ENCODE measurements around the gene CACNA1H. TPM values are rescaled to one million over a fixed set of nuclear protein-coding genes. Genes with fewer than 3 reads are reported as not detected.

CACNA1H gene
- total RNA-seq, 2 experiments from 2014 or later = 0.37 to 1.3 TPM

- H3K4me1 Mint-ChIP-seq = no peaks in the 10 kb centered on the region
- CTCF ChIA-PET = no interaction called here
- no peaks in the 10 kb centered on the region for H3K9me3 Mint-ChIP-seq (ENCODE audit: low read depth)
- H3K27me3 Mint-ChIP-seq = no peaks in the 10 kb centered on the region
- H3K27ac Mint-ChIP-seq = no peak overlapping the region
- no peak overlapping the region for H3K4me3 Mint-ChIP-seq
- DNase-seq = no peak
- no peak for ATAC-seq
- no peaks in the 10 kb centered on the region for H3K36me3 Mint-ChIP-seq
Measured at GRCh38 chr16:1117176-1117900, 35.6 kb upstream of the CACNA1H start.

- H3K36me3 Mint-ChIP-seq = no peaks in the 10 kb centered on the region
- H3K9me3 Mint-ChIP-seq (ENCODE audit: low read depth) = no peaks in the 10 kb centered on the region
- ATAC-seq = no peak
- no peaks in the 10 kb centered on the region for H3K4me1 Mint-ChIP-seq
- H3K27me3 Mint-ChIP-seq = no peaks in the 10 kb centered on the region
- H3K4me3 Mint-ChIP-seq = no peak overlapping the region
- no peak for DNase-seq
- H3K27ac Mint-ChIP-seq = no peak overlapping the region
- CTCF ChIA-PET = no interaction called here
Measured at GRCh38 chr16:1117926-1118325, 35.0 kb upstream of the CACNA1H start.

GRCh38 chr16:1119129-1119528 lies 33.8 kb upstream of the CACNA1H start:
- H3K4me1 Mint-ChIP-seq = no peaks in the 10 kb centered on the region
- no peak for ATAC-seq
- H3K27ac Mint-ChIP-seq = no peak overlapping the region
- no peaks in the 10 kb centered on the region for H3K27me3 Mint-ChIP-seq
- DNase-seq = no peak
- no peaks in the 10 kb centered on the region for H3K36me3 Mint-ChIP-seq
- H3K9me3 Mint-ChIP-seq (ENCODE audit: low read depth) = no peaks in the 10 kb centered on the region
- CTCF ChIA-PET = no interaction called here
- no peak overlapping the region for H3K4me3 Mint-ChIP-seq

- Mint-ChIP-seq H3K4me1 (no peaks in the 10 kb centered on the region), H3K9me3 (ENCODE audit: low read depth) (no peaks in the 10 kb centered on the region), H3K27ac (no peak overlapping the region), H3K27me3 (no peaks in the 10 kb centered on the region), H3K36me3 (no peaks in the 10 kb centered on the region), H3K4me3 (no peak overlapping the region)
- CTCF ChIA-PET = no interaction called here
- DNase-seq = no peak
- no peak for ATAC-seq
Measured at GRCh38 chr16:1119766-1120576, 32.9 kb upstream of the CACNA1H start.

GRCh38 chr16:1120577-1120941 lies 32.3 kb upstream of the CACNA1H start:
- Mint-ChIP-seq H3K9me3 (ENCODE audit: low read depth) (no peaks in the 10 kb centered on the region), H3K4me3 (no peak overlapping the region), H3K27ac (no peak overlapping the region), H3K27me3 (no peaks in the 10 kb centered on the region), H3K4me1 (no peaks in the 10 kb centered on the region), H3K36me3 (no peaks in the 10 kb centered on the region)
- ATAC-seq = no peak
- DNase-seq = no peak
- CTCF ChIA-PET = no interaction called here

GRCh38 chr16:1121009-1121408 lies 31.9 kb upstream of the CACNA1H start:
- Mint-ChIP-seq H3K9me3 (ENCODE audit: low read depth) (no peaks in the 10 kb centered on the region), H3K27me3 (no peaks in the 10 kb centered on the region), H3K27ac (no peak overlapping the region), H3K4me1 (no peaks in the 10 kb centered on the region), H3K4me3 (no peak overlapping the region), H3K36me3 (no peaks in the 10 kb centered on the region)
- no peak for DNase-seq
- CTCF ChIA-PET = no interaction called here
- ATAC-seq = no peak

GRCh38 chr16:1121601-1122397 lies 31.1 kb upstream of the CACNA1H start:
- ATAC-seq (no peak), DNase-seq (no peak)
- Mint-ChIP-seq H3K4me1 (no peaks in the 10 kb centered on the region), H3K27ac (no peak overlapping the region), H3K4me3 (no peak overlapping the region), H3K27me3 (no peaks in the 10 kb centered on the region), H3K9me3 (ENCODE audit: low read depth) (no peaks in the 10 kb centered on the region), H3K36me3 (no peaks in the 10 kb centered on the region)
- CTCF ChIA-PET = no interaction called here

- Mint-ChIP-seq H3K4me3 (no peak overlapping the region), H3K9me3 (ENCODE audit: low read depth) (no peaks in the 10 kb centered on the region), H3K36me3 (no peaks in the 10 kb centered on the region), H3K4me1 (no peaks in the 10 kb centered on the region), H3K27ac (no peak overlapping the region), H3K27me3 (no peaks in the 10 kb centered on the region)
- DNase-seq (no peak), ATAC-seq (no peak)
- CTCF ChIA-PET = no interaction called here
Measured at GRCh38 chr16:1122398-1122765, 30.5 kb upstream of the CACNA1H start.

GRCh38 chr16:1123525-1124230 lies 29.2 kb upstream of the CACNA1H start:
- DNase-seq (no peak), ATAC-seq (no peak)
- H3K36me3 Mint-ChIP-seq = no peaks in the 10 kb centered on the region
- no peak overlapping the region for H3K4me3 Mint-ChIP-seq
- no peaks in the 10 kb centered on the region for H3K27me3 Mint-ChIP-seq
- no peak overlapping the region for H3K27ac Mint-ChIP-seq
- no peaks in the 10 kb centered on the region for H3K9me3 Mint-ChIP-seq (ENCODE audit: low read depth)
- CTCF ChIA-PET = no interaction called here
- no peaks in the 10 kb centered on the region for H3K4me1 Mint-ChIP-seq

- no peaks in the 10 kb centered on the region for H3K4me1 Mint-ChIP-seq
- H3K27ac Mint-ChIP-seq = no peak overlapping the region
- no peaks in the 10 kb centered on the region for H3K9me3 Mint-ChIP-seq (ENCODE audit: low read depth)
- no peaks in the 10 kb centered on the region for H3K27me3 Mint-ChIP-seq
- CTCF ChIA-PET = no interaction called here
- no peak for ATAC-seq
- no peaks in the 10 kb centered on the region for H3K36me3 Mint-ChIP-seq
- no peak overlapping the region for H3K4me3 Mint-ChIP-seq
- DNase-seq = no peak
Measured at GRCh38 chr16:1124291-1124690, 28.6 kb upstream of the CACNA1H start.

GRCh38 chr16:1124795-1125194 lies 28.1 kb upstream of the CACNA1H start:
- H3K4me3 Mint-ChIP-seq = no peak overlapping the region
- H3K4me1 Mint-ChIP-seq = no peaks in the 10 kb centered on the region
- CTCF ChIA-PET = no interaction called here
- H3K27ac Mint-ChIP-seq = no peak overlapping the region
- ATAC-seq (no peak), DNase-seq (no peak)
- H3K27me3 Mint-ChIP-seq = no peaks in the 10 kb centered on the region
- H3K9me3 Mint-ChIP-seq (ENCODE audit: low read depth) = no peaks in the 10 kb centered on the region
- H3K36me3 Mint-ChIP-seq = no peaks in the 10 kb centered on the region

GRCh38 chr16:1125471-1125870 lies 27.4 kb upstream of the CACNA1H start:
- ATAC-seq = no peak
- H3K4me1 Mint-ChIP-seq = no peaks in the 10 kb centered on the region
- no peaks in the 10 kb centered on the region for H3K9me3 Mint-ChIP-seq (ENCODE audit: low read depth)
- no peaks in the 10 kb centered on the region for H3K27me3 Mint-ChIP-seq
- no peak overlapping the region for H3K27ac Mint-ChIP-seq
- CTCF ChIA-PET = no interaction called here
- no peaks in the 10 kb centered on the region for H3K36me3 Mint-ChIP-seq
- no peak for DNase-seq
- no peak overlapping the region for H3K4me3 Mint-ChIP-seq

GRCh38 chr16:1126044-1126443 lies 26.9 kb upstream of the CACNA1H start:
- Mint-ChIP-seq H3K4me1 (no peaks in the 10 kb centered on the region), H3K9me3 (ENCODE audit: low read depth) (no peaks in the 10 kb centered on the region), H3K27ac (no peak overlapping the region), H3K4me3 (no peak overlapping the region), H3K27me3 (no peaks in the 10 kb centered on the region), H3K36me3 (no peaks in the 10 kb centered on the region)
- CTCF ChIA-PET = no interaction called here
- ATAC-seq (no peak), DNase-seq (no peak)
